ENCODE measurements around the gene C1RL.
A peak's percentile ranks its signal among the peaks of the same experiment; 100 is the strongest.

The C1RL gene

DNA sequence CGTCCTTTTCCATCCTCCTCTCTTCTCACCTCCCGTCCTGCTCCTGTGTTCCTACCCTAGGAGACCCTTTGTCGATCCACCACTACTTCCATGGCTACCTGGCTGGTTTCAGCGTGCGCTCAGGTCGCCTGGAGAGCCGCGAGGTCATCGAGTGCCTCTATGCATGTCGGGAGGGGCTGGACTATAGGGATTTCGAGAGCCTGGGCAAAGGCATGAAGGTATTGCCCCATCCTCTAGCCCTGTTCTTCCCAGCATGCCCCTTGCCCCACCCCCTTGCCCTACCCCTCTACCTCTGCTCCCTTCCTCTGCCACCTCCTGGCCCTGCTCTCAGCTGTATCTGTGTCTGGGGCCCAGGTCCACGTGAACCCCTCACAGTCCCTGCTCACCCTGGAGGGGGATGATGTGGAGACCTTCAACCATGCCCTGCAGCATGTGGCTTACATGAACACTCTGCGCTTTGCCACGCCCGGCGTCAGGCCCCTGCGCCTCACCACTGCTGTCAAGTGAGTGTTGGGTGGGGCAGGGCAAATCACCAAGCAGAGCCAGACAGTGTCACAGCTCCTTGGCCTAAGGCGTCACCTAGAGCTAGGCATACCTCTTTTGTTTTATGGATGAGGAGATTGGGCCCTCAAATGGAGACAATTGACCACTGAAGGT is 33.9 kb upstream of the C1RL start:
- Mint-ChIP-seq H3K4me3 (no peak overlapping the region), H3K27ac (peak overlapping the region; percentile 38), H3K36me3 (peaks cover 8% of the 10 kb centered on the region), H3K27me3 (no peaks in the 10 kb centered on the region), H3K4me1 (peaks cover 6% of the 10 kb centered on the region), H3K9me3 (no peaks in the 10 kb centered on the region)

- Mint-ChIP-seq H3K36me3 (peaks cover 8% of the 10 kb centered on the region), H3K27ac (no peak overlapping the region), H3K9me3 (no peaks in the 10 kb centered on the region), H3K4me1 (peaks cover 6% of the 10 kb centered on the region), H3K27me3 (no peaks in the 10 kb centered on the region), H3K4me3 (no peak overlapping the region)
These were observed 33.1 kb upstream of the C1RL start for GRCh38 chr12:7142056-7142644.

DNA sequence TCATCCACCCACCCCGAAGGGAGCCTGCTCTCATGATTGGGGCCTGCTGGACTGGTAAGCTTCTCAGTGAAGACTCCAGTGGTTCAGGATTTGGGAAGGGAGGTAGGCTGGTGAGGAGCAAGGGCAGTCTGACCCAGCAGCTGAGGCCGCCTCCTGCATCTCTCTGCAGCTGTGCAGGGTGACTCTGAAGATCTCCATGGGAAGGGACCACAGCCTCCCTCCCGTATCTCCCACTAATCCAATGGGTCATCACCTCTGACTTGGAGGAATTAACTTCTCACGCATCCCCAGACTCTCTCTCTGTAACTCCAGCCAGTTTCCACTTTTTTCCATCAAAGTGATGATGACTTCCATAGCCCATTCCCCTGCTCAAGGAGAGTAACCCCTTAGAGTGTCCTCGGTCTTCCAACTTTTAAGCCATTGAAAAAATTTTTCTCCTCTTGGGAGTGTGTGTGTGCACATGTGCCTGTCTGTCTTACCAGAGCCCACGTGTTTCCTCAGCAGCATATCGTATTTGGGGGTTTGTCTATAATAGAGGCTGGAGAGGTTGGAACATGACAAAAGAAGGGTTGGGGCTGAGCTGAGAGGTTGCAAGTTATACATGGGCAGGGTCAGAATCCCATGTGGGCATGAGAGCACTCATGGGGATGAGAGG is 32.5 kb upstream of the C1RL start:
- peaks cover 6% of the 10 kb centered on the region for H3K4me1 Mint-ChIP-seq
- no peaks in the 10 kb centered on the region for H3K27me3 Mint-ChIP-seq
- H3K4me3 Mint-ChIP-seq, result no peak overlapping the region
- H3K36me3 Mint-ChIP-seq, result peaks cover 8% of the 10 kb centered on the region
- H3K9me3 Mint-ChIP-seq, result no peaks in the 10 kb centered on the region
- H3K27ac Mint-ChIP-seq, result no peak overlapping the region

DNA sequence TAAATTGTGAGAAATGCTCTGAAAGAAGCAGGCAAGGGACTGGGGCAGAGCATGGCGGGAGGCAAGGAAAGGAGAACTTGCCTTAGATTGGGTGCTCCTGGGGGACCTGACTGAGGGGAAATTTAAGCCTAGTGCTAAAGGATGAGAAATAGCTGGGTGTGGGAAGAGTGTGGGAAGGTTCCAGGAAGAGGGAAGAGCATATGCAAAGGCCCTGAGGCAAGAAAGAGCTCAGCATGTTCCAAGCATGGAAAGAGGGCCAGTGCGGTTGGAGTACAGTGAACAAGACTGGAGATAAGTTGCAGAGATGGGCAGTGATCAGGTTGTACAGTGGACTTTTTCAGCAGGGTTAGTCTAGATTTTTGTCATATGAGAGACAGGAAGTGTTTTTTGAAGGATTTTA is 30.2 kb upstream of the C1RL start:
- H3K9me3 Mint-ChIP-seq, result no peaks in the 10 kb centered on the region
- peaks cover 8% of the 10 kb centered on the region for H3K36me3 Mint-ChIP-seq
- no peak overlapping the region for H3K4me3 Mint-ChIP-seq
- peaks cover 6% of the 10 kb centered on the region for H3K4me1 Mint-ChIP-seq
- H3K27ac Mint-ChIP-seq, result no peak overlapping the region
- H3K27me3 Mint-ChIP-seq, result no peaks in the 10 kb centered on the region

DNA sequence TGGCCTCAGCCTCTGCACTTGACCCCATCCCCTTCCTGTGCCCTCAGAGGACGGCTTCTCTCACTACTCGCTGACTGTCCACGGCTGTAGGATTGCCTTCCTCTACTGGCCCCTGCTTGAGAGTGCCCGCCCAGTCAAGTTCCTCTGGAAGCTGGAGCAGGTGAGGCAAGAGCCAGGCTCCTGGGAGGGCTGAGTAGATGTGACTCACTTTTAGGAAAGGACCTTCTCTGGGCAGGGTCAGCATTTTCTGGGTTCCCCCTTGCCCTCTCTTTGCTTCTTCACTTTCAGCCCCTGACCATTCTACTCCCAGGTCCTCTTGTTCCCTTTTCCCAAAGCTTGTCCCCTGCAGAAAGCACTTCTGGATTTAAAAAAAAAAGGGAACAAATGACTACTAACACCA is 28.9 kb upstream of the C1RL start:
- Mint-ChIP-seq H3K36me3 (peaks cover 8% of the 10 kb centered on the region), H3K4me1 (peaks cover 6% of the 10 kb centered on the region), H3K9me3 (no peaks in the 10 kb centered on the region), H3K27me3 (no peaks in the 10 kb centered on the region), H3K27ac (no peak overlapping the region), H3K4me3 (no peak overlapping the region)

- Mint-ChIP-seq H3K36me3 (peaks cover 8% of the 10 kb centered on the region), H3K27ac (no peak overlapping the region), H3K4me1 (peaks cover 10% of the 10 kb centered on the region), H3K4me3 (no peak overlapping the region), H3K9me3 (no peaks in the 10 kb centered on the region), H3K27me3 (no peaks in the 10 kb centered on the region)
These were observed 27.7 kb upstream of the C1RL start for GRCh38 chr12:7136676-7137075.

- Mint-ChIP-seq H3K4me3 (no peak overlapping the region), H3K36me3 (peaks cover 8% of the 10 kb centered on the region), H3K27ac (no peak overlapping the region), H3K4me1 (peaks cover 16% of the 10 kb centered on the region), H3K27me3 (no peaks in the 10 kb centered on the region), H3K9me3 (no peaks in the 10 kb centered on the region)
These were observed 27.1 kb upstream of the C1RL start for GRCh38 chr12:7136071-7136470.

GRCh38 chr12:7134396-7135166 is 25.6 kb upstream of the C1RL start:
- H3K9me3 Mint-ChIP-seq, result no peaks in the 10 kb centered on the region
- H3K36me3 Mint-ChIP-seq, result peaks cover 8% of the 10 kb centered on the region
- H3K4me3 Mint-ChIP-seq, result no peak overlapping the region
- H3K4me1 Mint-ChIP-seq, result peaks cover 22% of the 10 kb centered on the region
- no peak overlapping the region for H3K27ac Mint-ChIP-seq
- no peaks in the 10 kb centered on the region for H3K27me3 Mint-ChIP-seq

- peak overlapping the region; percentile 96 for H3K4me3 Mint-ChIP-seq
- peaks cover 2% of the 10 kb centered on the region for H3K36me3 Mint-ChIP-seq
- H3K27me3 Mint-ChIP-seq, result no peaks in the 10 kb centered on the region
- peaks cover 36% of the 10 kb centered on the region for H3K4me1 Mint-ChIP-seq
- no peak overlapping the region for H3K27ac Mint-ChIP-seq
- no peaks in the 10 kb centered on the region for H3K9me3 Mint-ChIP-seq
These were observed 22.5 kb upstream of the C1RL start for GRCh38 chr12:7131502-7131866.

DNA sequence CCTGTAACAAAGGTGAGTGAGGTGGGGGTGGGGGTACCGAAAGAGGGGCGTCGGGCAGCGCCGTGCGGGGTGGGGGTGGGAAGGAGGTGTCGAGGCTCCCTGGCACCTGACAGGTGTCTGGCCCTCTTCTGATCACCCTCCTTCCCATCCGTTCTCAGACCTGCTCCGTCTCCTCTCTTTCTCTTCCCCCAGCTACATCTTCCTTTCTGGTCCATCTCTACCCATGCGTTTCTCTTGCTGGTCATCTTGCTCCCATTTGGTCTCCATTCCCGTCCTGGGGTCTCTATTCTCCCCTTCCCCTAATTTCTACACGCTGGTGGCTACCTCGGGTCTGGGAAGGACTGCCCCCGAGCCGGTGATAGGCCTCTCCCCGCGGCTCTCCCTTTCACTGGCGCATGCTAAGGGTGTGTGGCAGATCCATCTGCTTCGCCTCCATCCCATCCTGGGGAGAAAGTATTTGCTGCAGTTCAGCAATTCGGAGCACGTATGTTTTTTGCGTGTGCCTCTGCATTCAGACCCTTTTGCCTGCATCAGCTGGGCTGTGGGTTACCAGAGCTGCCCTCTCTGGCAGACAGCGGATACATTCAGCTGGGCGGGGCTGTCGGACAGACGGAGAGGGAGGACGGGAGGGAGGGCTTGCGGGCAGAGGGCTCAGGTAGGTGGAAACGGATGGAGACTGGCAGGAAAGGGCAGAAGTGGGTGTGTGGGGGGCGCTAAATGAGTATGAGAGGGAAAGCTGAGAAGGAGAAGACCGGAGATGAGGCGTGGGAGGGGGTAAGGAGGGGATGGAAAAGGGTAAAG is 21.9 kb upstream of the C1RL start:
- no peaks in the 10 kb centered on the region for H3K9me3 Mint-ChIP-seq
- H3K4me1 Mint-ChIP-seq, result peaks cover 36% of the 10 kb centered on the region
- H3K27me3 Mint-ChIP-seq, result no peaks in the 10 kb centered on the region
- peak overlapping the region; percentile 96 for H3K4me3 Mint-ChIP-seq
- H3K36me3 Mint-ChIP-seq, result peaks cover 2% of the 10 kb centered on the region
- H3K27ac Mint-ChIP-seq, result peak overlapping the region; percentile 84

DNA sequence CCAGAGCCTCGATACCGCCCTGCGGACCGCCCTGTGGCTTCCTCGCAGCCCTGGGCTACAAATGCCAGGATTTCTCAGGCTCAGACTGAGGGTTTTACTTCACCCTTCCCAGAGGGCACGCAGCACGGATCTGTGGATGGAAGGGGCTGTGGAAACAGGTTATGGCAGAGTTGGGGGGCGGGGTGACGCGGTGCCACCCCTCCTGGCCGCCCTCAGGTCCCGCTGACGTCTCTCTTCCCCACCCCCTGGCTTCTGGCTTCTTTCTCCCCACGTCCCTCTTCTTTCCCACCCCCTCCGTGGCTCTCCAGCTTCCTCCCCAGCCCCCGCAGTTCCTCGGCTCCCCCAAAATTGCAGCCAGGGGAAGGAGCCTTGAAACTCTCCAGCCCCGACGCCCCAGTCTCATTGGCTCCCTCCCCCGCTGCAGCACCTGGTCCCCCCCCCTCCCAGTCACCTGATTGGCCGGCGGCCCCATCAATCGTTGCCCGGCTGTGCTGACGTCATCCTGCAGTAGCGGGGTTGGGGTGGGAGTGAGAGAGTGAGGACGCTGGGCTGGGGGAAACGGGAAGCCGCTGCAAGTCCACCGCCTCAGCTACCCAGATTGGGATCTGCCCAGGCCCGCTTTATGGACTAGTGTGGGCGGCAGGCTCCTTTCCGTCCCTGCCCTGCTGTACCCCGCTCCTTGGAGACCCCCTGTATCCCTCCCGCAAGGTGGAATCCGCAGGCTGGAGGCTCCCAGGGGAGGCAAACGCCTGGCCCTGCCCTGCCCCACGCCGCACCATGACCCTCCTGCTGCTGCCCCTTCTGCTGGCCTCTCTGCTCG is 21.1 kb upstream of the C1RL start, which contains the start of gene CLSTN3:
TSS of gene CLSTN3 (plus strand) at position 500 of the 820 bp plus-strand sequence. CDS start at position 778, 278 bp downstream.
- Mint-ChIP-seq H3K27ac (peak within 1 kb of the TSS; percentile 84), H3K4me1 (peaks cover 36% of the 10 kb centered on the region), H3K9me3 (no peaks in the 10 kb centered on the region), H3K36me3 (no peaks in the 10 kb centered on the region), H3K4me3 (peak within 1 kb of the TSS; percentile 96), H3K27me3 (no peaks in the 10 kb centered on the region)

- Mint-ChIP-seq H3K4me3 (peak overlapping the region; percentile 96), H3K4me1 (peaks cover 36% of the 10 kb centered on the region), H3K27ac (peak overlapping the region; percentile 52), H3K36me3 (no peaks in the 10 kb centered on the region), H3K27me3 (no peaks in the 10 kb centered on the region), H3K9me3 (no peaks in the 10 kb centered on the region)
These were observed 20.4 kb upstream of the C1RL start for GRCh38 chr12:7129287-7129871.

- Mint-ChIP-seq H3K36me3 (no peaks in the 10 kb centered on the region), H3K27me3 (no peaks in the 10 kb centered on the region), H3K4me1 (peaks cover 36% of the 10 kb centered on the region), H3K4me3 (peak within 1 kb of the TSS; percentile 96), H3K27ac (peak within 1 kb of the TSS; percentile 52), H3K9me3 (no peaks in the 10 kb centered on the region)
These were observed 19.8 kb upstream of the C1RL start, which contains the start of gene RBP5 for GRCh38 chr12:7128681-7129286. RBP5 (minus strand) TSS chr12:7128889; CDS start chr12:7128775, 114 bp downstream.
